HPDE6-E6E7 (cell line): ENCODE measurements around the gene GGA2.
A peak's percentile ranks its signal among the peaks of the same experiment; 100 is the strongest.
"Not testable (repeated sequence)": the region's sequence is repeated elsewhere in the genome, so short reads cannot be mapped to it uniquely, and the experiment has no call there.

Experiments used
- DNase-seq: peaks from one replicate; pipeline ENCODE4 v3.0.0; 2011; ENCODE audit warnings: missing footprints; ENCODE audit errors: extremely low spot score

GGA2 gene

DNA sequence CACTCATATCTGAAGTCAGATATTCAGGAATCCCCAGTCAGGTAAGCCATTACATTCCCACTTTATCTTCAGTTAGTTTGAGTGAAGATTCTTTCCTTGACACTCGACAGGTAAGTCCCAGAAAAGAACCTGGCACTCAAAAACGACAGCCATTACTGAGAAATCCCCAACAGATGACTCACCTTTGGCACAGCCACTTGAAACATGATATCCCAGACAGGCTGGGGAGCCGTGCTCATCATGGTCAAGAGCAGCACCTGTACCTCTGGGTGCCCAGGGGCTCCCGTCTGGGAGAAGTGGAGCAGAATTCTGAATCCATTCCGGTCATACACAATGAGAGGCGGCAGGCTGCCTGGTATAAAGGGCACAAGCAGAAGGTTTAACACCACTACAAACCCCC, 40.5 kb downstream of the GGA2 start:
- peak; percentile 89 for DNase-seq

DNA sequence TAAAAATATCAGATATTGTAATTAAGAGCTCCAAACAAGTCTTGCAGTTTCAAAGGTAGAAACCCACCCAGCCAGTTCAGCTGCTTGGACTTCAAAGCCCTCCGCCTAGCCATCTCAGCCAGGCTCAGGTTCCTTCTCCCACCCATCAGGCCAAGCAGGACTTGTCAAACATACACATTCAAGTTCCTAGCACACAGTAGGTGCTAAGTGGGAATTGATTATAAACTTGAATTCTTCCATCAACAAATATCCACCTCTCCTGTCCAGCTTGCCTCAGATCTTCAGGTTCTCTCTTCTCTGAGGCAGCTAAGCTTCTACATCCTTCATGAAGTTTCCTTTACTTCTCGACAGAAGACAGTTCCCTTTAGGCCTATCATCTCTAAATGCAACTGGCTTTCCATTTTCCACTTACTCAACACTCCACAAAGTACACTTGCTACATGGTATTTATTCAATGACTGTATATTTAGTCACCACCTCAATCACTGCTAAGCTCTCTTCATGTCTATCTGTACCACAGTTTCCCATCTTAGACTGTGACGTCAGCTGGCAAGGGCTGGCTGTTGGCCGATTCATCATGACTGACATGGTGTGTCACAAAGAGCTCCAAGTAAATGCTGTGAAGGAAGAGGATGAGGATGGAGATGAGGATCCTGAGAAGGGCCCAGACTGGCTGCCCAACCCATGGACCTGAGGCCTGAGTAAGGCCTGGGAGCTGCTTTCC, 44.0 kb downstream of the GGA2 start:
- peak; percentile 32 for DNase-seq

DNA sequence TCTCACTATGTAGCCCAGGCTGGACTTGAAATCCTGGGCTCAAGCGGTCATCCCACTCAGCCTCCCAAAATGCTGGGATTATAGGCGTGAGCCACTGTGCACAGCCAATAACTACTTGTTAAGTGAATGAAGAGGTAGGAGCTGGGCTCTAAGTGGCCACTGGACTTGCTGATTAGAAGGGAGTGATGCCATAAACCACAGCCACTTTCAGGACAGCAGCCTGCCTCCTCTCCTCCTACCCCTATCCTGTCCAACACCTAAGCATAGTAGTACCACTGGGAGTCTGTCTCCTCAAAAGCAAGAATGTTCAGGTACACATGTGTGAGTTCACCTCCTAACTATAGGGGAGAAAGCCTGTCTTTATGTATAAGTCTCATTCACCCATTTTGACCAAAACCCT, 45.1 kb downstream of the GGA2 start:
- DNase-seq, result no peak

DNA sequence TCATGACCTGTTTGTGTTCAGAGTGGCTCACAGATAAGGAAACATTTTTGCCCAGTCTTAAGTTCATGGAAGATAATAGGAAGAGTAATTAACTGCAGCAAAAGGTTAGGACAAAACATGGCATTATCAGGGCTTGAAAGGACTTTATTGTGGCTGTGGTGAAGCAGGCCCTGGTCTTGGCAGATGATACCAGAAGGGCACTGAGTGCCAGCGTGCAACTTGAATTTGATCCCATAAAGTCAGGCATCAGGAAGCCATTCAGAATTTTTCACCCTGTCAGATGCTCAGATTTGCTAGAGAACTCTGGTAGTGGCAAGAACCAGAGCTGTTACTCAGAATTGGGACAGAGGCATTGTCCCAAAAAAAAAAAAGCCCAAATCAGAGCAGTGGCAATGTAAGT, 46.1 kb downstream of the GGA2 start:
- no peak for DNase-seq

DNA sequence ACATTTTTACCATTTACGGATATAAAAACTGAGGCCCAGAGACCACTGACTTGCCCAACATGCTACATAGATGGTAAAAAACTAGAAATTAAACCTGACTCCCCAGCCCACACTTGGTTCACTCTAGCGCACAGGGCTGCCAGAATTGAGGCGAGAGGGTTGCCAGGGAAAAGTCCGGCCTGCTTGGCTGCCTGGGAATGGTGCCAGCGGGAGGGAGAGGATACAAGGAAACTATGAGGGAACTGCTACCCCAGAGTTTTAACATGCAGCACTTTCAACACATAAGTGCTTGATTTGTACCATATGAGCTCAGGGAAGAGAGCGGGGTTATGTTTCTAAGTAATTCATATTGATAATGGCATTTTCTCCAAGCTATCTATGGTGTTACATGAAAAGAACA, 47.3 kb downstream of the GGA2 start:
- not testable (repeated sequence) for DNase-seq

DNA sequence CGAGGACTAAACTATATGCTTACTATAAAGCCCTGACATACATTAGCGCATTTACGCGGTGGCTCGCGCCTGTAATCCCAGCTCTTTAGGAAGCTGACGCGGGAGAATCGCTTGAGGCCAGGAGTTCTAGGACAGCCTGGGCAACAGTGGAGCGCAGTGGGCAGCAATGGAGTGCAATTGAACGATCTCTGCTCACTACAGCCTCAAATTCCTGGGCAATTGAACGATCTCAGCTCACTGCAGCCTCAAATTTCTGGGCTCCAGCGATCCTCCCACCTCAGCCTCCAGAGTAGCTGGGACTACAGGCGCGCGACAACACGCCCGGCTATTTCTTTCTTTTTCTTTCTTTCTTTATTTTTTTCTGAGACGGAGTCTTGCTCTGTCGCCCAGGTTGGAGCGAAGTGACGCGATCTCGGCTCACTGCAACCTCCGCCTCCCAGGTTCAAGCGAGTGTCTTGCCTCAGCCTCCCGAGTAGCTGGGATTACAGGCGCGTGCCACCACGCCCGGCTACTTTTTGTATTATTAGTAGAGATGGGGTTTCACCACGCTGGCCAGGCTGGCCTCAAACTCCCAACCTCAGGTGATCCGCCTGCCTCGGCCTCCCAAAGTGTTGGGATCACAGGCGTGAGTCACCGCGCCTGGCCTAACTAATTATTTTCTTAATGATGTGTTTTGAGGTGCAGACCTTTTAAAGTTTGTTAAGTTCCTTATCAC, 56.8 kb downstream of the GGA2 start:
- no peak for DNase-seq

DNA sequence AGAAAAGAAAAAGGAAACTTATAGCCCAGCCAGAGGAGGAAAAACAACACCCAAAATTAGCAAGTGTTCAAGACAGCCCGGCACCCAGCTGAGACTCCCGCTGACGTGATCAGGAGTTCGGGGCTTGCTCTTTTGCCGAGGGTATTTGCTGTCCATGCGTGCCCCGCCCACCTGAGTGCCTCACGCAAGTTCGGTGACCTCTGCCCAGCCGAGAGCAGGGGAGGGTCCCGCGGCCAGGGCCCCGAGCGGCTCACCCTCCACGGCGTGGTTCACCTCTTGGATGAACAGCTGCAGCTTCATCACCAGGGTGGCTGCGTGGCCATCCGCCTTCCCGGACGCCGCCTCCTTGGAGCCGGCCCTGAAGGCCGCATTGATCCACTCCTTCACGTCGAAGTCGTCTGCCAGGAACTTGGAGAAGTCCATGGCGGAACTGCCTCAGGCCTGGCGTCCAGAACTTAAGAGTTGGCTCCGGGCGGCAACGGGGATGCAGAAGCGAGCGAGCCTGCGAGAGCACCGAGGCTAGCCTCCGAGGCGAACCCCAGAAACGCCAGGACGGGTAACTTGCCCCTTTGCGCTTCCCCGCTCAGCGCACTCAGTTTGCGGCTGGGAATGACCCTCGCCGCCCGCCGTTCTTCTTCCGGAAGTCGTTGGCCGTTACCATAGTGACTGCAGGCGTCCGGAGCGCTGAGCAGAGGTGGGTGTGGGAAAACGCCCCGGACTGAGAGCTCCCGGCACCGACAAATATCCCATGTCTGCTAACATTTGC, 57.5 kb downstream of the GGA2 start, which contains the start of gene COG7:
Gene COG7, minus strand, starts transcription at position 618 of the 766 bp plus-strand sequence. Its CDS starts 195 bp downstream, at position 423.
- DNase-seq, result peak; percentile 81

DNA sequence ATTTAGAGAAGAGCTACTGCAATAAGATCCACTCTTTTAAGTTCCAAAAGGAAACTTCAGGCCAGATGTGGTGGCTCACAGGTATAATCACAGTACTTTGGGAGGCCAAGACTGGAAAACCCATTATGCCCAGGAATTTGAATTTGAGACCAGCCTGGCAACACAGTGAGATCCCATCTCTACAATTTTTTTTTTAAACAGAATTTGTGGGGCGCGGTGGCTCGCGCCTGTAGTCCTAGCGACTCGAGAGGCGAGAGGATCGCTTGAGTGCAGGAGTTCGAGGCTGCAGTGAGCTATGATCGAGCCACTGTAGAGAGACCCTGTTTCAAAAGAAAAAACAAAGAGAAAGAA, 58.1 kb downstream of the GGA2 start:
- DNase-seq, result no peak

DNA sequence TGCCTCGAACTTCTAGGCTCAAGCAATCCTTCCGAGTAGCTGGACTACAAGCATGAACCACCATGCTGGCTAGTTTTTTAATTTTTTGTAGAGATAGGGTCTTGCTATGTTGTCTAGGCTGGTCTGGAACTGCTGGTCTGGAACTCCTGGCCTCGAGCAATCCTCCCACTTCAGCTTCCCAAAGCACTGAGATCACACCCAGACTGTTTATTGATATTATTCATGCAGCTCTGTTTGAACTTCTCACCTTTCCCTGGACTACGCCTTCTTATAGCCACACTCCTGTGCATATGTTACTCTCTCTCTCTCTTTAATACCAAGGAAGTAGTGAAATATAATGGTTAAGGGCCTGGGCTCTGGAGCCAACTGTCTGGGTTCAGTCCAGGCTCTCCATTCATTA, 61.9 kb downstream of the GGA2 start:
- DNase-seq, result no peak

DNA sequence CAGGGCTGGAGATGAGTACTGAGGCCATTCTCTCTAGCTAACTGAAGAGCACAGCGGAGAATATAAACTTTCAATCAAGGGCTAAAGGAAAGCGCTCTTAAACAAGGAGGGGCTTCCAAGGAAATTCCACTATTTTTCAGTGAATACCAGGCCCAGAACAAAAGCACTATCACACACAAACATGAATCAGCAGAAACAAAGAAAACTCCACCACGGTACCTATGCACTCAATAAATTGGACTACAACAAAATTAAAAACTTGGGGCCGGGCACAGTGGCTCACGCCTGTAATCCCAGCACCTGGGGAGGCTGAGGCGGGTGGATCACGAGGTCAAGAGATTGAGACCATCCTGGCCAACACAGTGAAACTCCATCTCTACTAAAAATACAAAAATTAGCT, 72.8 kb downstream of the GGA2 start:
- DNase-seq, result not testable (repeated sequence)

DNA sequence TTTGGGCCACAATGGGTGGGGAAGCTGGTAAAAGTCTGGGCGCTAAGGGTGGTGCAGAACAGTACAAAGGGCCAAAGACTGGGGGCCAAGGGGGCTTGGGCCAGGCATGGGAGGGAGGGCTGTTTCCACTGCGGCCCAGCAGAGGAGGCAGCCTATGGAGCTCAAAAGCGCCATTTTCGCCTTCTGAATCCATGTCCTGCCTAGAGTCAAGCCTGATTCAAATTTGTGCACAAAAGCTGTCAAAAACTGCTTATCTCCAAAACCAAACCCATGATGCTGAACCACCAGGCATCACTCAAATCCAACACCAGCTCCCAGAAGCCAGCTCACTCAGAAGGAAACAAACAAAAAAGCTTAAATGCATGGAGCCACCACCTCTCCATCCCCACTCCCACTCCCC, 73.3 kb downstream of the GGA2 start:
- no peak for DNase-seq

DNA sequence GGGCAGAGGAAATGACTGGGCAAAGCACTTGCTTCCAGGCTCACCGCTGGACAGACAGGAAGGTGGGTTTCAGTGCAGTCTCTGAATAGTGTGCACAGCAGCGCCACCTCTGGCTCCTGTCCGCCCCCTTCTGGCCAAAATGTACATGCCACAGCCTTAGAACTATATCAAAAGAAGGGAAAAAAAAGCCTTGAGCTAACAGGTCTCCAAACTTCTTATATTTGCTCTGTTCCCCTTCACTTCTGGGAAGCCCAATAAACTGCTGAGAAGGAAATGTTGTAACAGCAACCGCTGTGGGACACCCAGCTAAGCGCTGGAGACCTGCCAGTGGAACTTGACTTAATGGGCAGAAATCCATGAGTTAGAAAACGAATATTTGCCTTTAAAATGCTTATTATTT, 74.8 kb downstream of the GGA2 start:
- DNase-seq, result no peak

DNA sequence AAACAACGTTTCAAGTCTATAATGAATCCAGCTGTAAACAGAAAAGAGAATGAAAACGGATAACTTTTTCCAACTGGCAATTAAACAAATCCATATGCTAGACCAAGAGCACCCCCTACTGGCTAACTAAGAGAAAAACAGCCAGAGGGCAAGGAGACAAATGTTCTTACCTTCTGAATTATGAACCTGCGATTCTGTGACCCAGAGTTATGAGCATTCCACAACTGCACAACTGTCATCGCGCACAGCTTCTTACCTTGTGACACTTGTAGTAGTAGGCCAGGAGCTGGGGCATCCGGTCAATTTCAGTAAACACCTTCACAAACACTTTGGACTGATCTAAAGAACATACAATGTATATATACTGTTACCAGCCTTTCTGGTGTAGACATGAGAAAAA, 75.9 kb downstream of the GGA2 start:
- no peak for DNase-seq

DNA sequence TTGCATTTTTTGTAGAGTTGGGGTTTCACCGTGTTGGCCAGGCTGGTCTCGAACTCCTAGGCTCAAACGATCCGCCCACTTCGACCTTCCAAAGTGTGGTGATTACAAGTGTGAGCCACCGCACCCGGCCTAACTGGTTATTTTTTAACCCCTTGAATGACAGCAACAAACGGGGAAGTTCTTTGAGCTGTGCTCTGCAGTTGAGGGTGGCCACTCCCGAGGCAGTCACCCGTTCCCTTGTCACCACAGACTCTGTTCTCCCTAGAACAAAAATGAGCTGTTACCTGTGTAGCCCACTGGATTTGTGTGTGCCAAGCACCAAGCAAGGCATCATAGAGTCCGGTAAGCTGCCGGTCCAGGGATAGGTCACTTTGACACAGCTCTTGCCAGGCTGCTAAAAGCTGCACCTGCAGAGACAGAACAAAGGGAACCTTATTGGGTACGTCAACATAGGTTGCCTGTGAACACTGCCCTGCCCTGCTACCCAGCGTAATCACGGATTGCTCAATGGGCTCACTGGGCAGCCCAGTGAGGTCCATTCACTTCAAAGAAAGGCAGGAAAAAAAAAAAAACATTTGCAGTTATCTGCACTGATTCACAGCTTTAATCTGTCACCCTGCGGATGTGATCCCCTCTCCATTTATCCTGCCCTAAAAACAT, 76.9 kb downstream of the GGA2 start:
- DNase-seq, result no peak

DNA sequence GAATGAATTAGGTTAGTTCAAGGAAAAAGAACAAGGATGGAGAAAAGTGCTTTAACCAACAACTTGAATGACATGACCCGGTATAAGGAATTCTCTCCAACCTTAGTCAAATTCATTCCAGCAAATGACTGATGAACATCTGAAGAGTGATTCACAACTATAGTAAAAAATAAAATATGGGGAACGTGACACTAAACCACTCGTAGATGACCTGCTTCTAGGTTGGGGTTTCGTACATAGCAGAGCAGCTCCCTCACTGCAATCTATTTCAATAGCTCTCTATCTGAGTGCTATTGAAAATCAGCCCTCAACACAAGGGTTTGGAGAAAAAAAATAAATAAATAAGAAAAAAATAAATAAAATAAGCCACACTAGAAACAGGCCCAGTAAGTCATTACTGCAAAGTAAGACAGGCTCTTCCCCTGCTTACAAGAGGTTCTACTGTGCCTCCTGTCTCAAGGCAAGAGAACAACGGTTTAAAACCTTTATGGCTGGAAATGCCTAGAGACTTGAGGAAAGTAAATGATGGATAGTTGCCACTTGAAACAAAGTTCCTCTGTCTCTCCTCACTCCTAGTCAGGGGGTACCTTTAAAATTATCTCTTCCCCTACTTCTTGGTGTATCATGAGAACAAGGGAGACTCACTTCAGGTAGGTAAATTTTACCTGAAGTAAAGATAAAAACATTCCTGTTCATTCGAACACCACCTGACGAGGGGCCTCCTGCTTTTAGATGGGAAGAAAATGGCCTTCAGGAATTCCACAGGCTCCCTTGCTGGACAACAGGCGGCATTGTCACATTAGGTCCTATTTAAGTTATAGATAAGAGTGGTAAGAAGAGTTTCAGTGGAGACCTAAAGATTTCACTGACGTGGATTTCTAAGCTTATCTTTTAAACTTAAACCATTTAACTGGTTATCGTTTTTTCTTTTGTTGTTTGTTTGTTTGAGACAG, 77.8 kb downstream of the GGA2 start:
- DNase-seq, result no peak

DNA sequence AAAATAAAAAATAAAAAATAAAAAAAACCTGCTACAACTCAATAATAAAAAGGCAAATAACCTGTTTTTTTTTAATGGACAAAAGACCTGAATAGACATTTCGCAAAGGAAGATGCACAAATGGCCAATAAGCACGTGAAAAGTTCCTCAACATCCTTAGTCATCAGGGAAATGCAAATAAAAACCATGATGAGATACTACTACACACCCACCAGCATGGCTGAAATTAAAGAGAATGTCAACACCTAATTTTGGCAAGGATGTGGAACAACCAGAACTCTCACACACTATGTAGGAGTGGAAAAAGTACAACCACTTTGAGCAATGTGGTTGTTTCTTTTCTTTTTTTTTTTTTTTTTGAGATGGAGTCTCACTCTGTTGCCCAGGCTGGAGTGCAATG, 81.9 kb downstream of the GGA2 start:
- DNase-seq, result no peak

DNA sequence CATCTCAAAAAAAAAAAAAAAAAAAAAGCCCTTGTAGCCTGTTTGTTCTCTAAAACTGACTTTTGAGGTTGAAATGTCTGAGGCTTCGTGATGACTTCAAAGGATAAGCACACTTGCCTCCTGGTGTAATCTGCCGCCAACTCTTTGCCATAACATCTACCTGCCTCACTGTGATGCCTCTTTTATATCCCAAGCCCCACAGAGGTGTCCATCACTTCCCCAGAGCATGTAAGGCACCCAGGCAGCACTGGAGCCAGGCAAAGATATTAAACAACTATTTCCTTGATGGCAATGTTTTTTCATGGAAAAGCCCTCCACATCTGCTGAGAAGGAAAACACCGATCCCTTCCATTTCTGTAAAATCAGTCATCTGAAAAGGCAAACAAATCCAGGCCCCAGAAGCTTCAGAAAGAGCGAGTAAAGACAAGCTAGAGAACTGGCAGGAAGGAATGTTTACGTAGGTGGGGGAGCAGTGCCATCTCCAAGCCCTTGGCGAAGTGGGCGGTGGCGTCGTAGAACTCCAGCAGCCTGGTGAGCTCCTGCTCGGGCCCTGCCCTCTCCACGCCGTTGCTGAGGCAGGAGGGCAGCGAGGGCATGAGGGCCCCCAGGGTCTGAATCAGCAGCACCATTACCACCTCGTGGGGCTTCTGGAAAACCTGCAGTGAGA, 85.9 kb downstream of the GGA2 start:
- peak; percentile 70 for DNase-seq

DNA sequence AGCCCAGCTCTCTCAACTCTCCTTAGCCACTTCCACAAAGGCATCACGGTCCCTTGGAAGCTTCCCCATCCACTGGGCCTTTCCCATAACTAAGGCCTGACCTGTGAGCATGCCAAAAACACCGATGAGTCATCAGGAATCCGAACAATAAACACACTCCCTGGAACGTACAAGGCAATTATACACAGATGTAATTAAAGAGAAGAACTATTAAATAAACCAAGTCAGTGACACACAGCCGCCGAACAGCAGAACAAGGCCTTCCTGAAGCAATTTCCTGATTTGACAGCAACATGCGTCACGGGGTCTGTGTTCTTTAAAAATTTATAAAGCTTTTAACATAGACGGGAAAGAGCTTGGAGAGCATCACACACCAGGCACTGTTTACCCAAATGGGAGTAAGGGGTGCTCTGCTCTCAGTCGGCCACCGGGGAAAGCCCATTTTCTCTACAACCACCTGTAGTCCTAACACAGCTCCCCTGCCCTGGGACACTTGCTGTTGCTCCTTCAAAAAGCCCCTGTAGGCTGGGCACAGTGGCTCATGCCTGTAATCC, 86.7 kb downstream of the GGA2 start:
- DNase-seq, result peak; percentile 54

DNA sequence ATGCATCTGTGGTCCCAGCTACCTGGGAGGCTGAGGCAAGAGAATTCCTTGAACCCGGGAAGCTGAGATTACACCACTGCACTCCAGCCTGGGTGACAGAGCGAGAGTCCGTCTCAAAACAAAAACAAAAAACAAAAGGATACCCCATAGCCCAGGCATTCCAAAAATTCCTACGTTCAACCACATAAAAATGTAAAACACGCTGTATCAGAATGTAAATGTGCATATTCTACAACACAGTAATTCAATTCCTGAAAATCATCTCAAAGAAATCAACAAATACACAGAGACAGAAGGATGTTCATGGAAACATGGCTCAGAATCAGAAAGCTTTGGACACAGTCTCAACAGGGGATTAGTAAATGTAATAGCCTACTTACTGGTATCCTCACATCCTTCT, 90.3 kb downstream of the GGA2 start:
- no peak for DNase-seq

DNA sequence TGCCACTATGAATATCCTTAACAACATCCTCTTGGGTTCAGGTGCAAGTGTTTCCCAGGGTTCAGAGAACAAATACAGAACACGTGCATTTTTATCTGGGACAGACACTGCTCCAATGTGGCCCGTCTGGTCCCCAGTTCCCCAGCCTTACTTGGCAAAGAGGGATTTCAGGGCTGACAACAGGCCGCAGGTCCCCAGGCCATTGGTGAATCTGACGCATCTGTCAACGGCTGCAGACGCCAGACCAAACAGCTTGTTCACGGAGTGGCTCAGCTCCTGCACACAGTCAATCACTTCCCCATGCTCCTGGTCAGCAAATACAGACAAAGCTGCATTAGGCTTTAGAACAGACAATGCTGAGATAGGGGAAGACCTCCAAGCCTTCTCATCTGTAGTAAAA, 93.5 kb downstream of the GGA2 start:
- DNase-seq, result no peak
